ENCODE results near the gene GOLGA7B. TPM values are rescaled to one million over a fixed set of nuclear protein-coding genes. Genes with fewer than 3 reads are reported as not detected.

The GOLGA7B gene
- total RNA-seq, 1 donor from 2014 or later = 2.5 TPM

- no peaks in the 10 kb centered on the region for H3K27me3 ChIP-seq
Observed at GRCh38 chr10:97873569-97873968, 23.9 kb downstream of the GOLGA7B start.

GRCh38 chr10:97874332-97874731, 24.7 kb downstream of the GOLGA7B start:
- TF ChIP-seq POLR2A (IDR thresholded peaks at IDR 0.05) (no peak), POLR2AphosphoS5 (IDR thresholded peaks at IDR 0.05; ENCODE audit: insufficient read depth in 1 of 2, low read depth in 1 of 2) (no peak)
- TF ChIP-seq, protein P1, sequence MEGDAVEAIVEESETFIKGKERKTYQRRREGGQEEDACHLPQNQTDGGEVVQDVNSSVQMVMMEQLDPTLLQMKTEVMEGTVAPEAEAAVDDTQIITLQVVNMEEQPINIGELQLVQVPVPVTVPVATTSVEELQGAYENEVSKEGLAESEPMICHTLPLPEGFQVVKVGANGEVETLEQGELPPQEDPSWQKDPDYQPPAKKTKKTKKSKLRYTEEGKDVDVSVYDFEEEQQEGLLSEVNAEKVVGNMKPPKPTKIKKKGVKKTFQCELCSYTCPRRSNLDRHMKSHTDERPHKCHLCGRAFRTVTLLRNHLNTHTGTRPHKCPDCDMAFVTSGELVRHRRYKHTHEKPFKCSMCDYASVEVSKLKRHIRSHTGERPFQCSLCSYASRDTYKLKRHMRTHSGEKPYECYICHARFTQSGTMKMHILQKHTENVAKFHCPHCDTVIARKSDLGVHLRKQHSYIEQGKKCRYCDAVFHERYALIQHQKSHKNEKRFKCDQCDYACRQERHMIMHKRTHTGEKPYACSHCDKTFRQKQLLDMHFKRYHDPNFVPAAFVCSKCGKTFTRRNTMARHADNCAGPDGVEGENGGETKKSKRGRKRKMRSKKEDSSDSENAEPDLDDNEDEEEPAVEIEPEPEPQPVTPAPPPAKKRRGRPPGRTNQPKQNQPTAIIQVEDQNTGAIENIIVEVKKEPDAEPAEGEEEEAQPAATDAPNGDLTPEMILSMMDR (IDR thresholded peaks at IDR 0.05) = no peak
- Histone ChIP-seq H3K4me1 (peaks cover 6% of the 10 kb centered on the region), H3K27me3 (no peaks in the 10 kb centered on the region), H3K27ac (no peak overlapping the region), H3K36me3 (no peaks in the 10 kb centered on the region), H3K4me3 (no peak overlapping the region), H3K9me3 (no peaks in the 10 kb centered on the region)
- no peak for DNase-seq (ENCODE audit: extremely low spot score in 2 of 2)
- intact Hi-C loops (cut with DNase I) = no loop called here

More at GRCh38 chr10:97873569-97873968, 23.9 kb downstream of the GOLGA7B start:
- H3K27ac ChIP-seq = no peak overlapping the region
- H3K4me1 ChIP-seq = peaks cover 13% of the 10 kb centered on the region
- intact Hi-C loops (cut with DNase I) = no loop called here
- no peak overlapping the region for H3K4me3 ChIP-seq
- DNase-seq (ENCODE audit: extremely low spot score in 2 of 2) = no peak
- H3K36me3 ChIP-seq = no peaks in the 10 kb centered on the region
- no peaks in the 10 kb centered on the region for H3K9me3 ChIP-seq
- TF ChIP-seq POLR2A (IDR thresholded peaks at IDR 0.05) (no peak), POLR2AphosphoS5 (IDR thresholded peaks at IDR 0.05; ENCODE audit: insufficient read depth in 1 of 2, low read depth in 1 of 2) (no peak)
- TF ChIP-seq, protein P1 (IDR thresholded peaks at IDR 0.05) = no peak

GRCh38 chr10:97875391-97875790, 25.7 kb downstream of the GOLGA7B start:
- no peak for TF ChIP-seq POLR2A (IDR thresholded peaks at IDR 0.05)
- TF ChIP-seq, protein P1 (IDR thresholded peaks at IDR 0.05) = no peak
- TF ChIP-seq POLR2AphosphoS5 (IDR thresholded peaks at IDR 0.05; ENCODE audit: insufficient read depth in 1 of 2, low read depth in 1 of 2) = no peak
- Histone ChIP-seq H3K4me1 (peaks cover 6% of the 10 kb centered on the region), H3K27me3 (no peaks in the 10 kb centered on the region), H3K27ac (no peak overlapping the region), H3K36me3 (no peaks in the 10 kb centered on the region), H3K9me3 (no peaks in the 10 kb centered on the region), H3K4me3 (no peak overlapping the region)
- DNase-seq (ENCODE audit: extremely low spot score in 2 of 2) = no peak
- intact Hi-C loops (cut with DNase I) = no loop called here

- Histone ChIP-seq H3K4me3 (no peak overlapping the region), H3K36me3 (no peaks in the 10 kb centered on the region), H3K27me3 (no peaks in the 10 kb centered on the region), H3K27ac (no peak overlapping the region), H3K4me1 (peaks cover 6% of the 10 kb centered on the region), H3K9me3 (no peaks in the 10 kb centered on the region)
- intact Hi-C loops (cut with DNase I) = no loop called here
- TF ChIP-seq, protein P1 (IDR thresholded peaks at IDR 0.05) = no peak
- TF ChIP-seq POLR2AphosphoS5 (IDR thresholded peaks at IDR 0.05; ENCODE audit: insufficient read depth in 1 of 2, low read depth in 1 of 2) (no peak), POLR2A (IDR thresholded peaks at IDR 0.05) (no peak)
- no peak for DNase-seq (ENCODE audit: extremely low spot score in 2 of 2)
Observed at GRCh38 chr10:97876402-97876801, 26.8 kb downstream of the GOLGA7B start.

DNA sequence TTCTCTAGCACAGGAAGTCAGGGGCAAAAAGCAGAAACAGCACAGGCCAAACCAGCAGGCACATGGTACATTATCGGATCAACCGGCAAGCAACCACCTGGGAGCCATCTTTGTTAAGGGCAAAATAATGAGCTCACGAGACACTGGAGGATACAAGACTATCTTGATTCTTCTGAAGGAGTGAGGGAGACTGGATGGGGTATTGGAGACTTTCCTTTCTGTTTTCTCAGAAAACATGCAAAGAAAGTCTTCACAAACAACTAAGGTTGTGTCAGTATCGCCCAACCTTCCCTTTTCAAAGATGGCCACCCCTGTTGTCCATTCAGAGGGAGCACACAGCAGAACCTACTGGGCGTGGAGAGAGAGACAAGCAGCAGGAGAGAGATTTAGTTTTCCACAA, 29.6 kb downstream of the GOLGA7B start:
- TF ChIP-seq, protein P1 (IDR thresholded peaks at IDR 0.05) = no peak
- TF ChIP-seq POLR2A (IDR thresholded peaks at IDR 0.05) (no peak), POLR2AphosphoS5 (IDR thresholded peaks at IDR 0.05; ENCODE audit: insufficient read depth in 1 of 2, low read depth in 1 of 2) (no peak)
- H3K4me3 ChIP-seq = no peak overlapping the region
- no peaks in the 10 kb centered on the region for H3K9me3 ChIP-seq
- no peak overlapping the region for H3K27ac ChIP-seq
- H3K36me3 ChIP-seq = no peaks in the 10 kb centered on the region
- no peaks in the 10 kb centered on the region for H3K27me3 ChIP-seq
- DNase-seq (ENCODE audit: extremely low spot score in 2 of 2) = no peak
- intact Hi-C loops (cut with DNase I) = no loop called here
- no peaks in the 10 kb centered on the region for H3K4me1 ChIP-seq

All from vagina (tissue), 2 donors.